ENCODE data around the gene CFAP299. TPM values are rescaled to one million over a fixed set of nuclear protein-coding genes. Genes with fewer than 3 reads are reported as not detected.

CFAP299 gene
- total RNA-seq, 1 experiment from 2014 or later = not detected

DNA sequence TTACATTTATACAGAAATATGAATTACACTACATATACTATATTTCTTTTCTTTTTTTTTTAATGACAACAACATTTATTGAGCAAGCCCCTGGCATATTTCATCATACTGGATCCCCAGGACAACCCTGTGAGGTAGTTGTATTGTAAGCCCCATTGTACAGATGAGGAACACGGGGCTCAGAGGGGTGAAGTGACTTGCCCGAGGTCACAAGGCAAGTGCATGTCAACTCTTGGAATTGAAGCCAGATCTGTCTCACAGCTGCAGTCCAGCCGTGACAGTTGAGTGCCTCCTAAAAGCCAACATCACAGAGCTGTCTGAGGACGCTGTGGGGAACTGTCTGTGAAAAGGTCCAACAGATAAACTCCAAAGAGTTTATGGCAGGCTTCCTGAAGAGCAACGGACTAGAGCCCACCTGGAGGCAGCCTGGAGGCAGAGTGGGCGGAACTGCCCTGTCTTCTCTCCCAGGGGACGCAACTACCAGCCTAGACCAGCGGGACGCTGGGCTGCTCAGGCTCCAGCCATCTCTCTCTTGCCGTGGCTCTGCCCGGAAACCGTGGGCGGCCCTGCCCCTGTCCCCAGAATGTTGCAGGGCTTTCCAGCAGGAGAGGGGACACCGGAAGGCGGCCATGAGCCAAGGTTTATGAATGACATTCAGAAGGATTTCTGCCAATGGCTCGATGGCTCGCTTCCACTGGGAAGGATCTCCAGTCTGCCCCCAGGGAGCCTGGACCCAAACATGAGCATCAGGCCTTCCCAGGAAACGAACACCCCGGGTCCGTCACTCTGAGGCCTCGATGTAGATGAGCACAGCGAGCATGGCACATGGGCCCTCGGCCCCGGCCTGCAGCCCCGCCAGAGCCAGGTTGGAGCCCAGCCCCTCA lies 50.1 kb downstream of the CFAP299 start:
- TF ChIP-seq CEBPB (IDR thresholded peaks at IDR 0.05; ENCODE audit: low read depth) (no peak), SIN3A (IDR thresholded peaks at IDR 0.05; ENCODE audit: low read depth) (no peak), TCF7L2 (IDR thresholded peaks at IDR 0.05; ENCODE audit: borderline replicate concordance, extremely low read depth, insufficient read depth, insufficient read length) (no peak), CBX3 (IDR thresholded peaks at IDR 0.05; ENCODE audit: low read depth) (no peak), RAD21 (IDR thresholded peaks at IDR 0.05; ENCODE audit: low read depth) (no peak), ZFX (IDR thresholded peaks at IDR 0.05) (no peak), JUND (IDR thresholded peaks at IDR 0.05) (no peak), POLR2AphosphoS5 (IDR thresholded peaks at IDR 0.05; ENCODE audit: low read depth, low read length) (no peak), ELF1 (IDR thresholded peaks at IDR 0.05; ENCODE audit: borderline replicate concordance, low read depth) (no peak), EZH2phosphoT487 (IDR thresholded peaks at IDR 0.05; ENCODE audit: borderline replicate concordance) (no peak), POLR2A (IDR thresholded peaks at IDR 0.05; ENCODE audit: borderline replicate concordance, extremely low read depth, insufficient read depth, insufficient read length) (no peak), EZH2 (IDR thresholded peaks at IDR 0.05) (no peak), YY1 (IDR thresholded peaks at IDR 0.05; ENCODE audit: extremely low read depth, insufficient replicate concordance, low read depth, low read length) (no peak), SP1 (IDR thresholded peaks at IDR 0.05; ENCODE audit: low read depth) (no peak), REST (IDR thresholded peaks at IDR 0.05; ENCODE audit: low read depth) (no peak), EGR1 (IDR thresholded peaks at IDR 0.05; ENCODE audit: low read depth) (no peak)
- TF ChIP-seq, protein P1, sequence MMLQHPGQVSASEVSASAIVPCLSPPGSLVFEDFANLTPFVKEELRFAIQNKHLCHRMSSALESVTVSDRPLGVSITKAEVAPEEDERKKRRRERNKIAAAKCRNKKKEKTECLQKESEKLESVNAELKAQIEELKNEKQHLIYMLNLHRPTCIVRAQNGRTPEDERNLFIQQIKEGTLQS (IDR thresholded peaks at IDR 0.05) = no peak
- TF ChIP-seq, protein P2, sequence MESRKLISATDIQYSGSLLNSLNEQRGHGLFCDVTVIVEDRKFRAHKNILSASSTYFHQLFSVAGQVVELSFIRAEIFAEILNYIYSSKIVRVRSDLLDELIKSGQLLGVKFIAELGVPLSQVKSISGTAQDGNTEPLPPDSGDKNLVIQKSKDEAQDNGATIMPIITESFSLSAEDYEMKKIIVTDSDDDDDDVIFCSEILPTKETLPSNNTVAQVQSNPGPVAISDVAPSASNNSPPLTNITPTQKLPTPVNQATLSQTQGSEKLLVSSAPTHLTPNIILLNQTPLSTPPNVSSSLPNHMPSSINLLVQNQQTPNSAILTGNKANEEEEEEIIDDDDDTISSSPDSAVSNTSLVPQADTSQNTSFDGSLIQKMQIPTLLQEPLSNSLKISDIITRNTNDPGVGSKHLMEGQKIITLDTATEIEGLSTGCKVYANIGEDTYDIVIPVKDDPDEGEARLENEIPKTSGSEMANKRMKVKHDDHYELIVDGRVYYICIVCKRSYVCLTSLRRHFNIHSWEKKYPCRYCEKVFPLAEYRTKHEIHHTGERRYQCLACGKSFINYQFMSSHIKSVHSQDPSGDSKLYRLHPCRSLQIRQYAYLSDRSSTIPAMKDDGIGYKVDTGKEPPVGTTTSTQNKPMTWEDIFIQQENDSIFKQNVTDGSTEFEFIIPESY (IDR thresholded peaks at IDR 0.05; ENCODE audit: extremely low read depth, insufficient replicate concordance, low read length) = no peak
- POLR2A ChIA-PET = no interaction called here
- BruUV-seq (replicated peaks) = no TSS peak
- intact Hi-C loops (cut with micrococcal nuclease) = no loop called here
- ATAC-seq (no peak), DNase-seq (ENCODE audit: low read depth, low spot score) (no peak)
- RAD21 ChIA-PET (ENCODE audit: low non-redundant PET in 1 of 2, low total read pairs in 2 of 2, uncharacterized antibody in 2 of 2, unreplicated experiment in 2 of 2) = no interaction called here
- Histone ChIP-seq H3K9me3 (ENCODE audit: control insufficient read depth in 1 of 2, insufficient read depth in 1 of 2, low read depth in 1 of 2, low read length in 2 of 2) (no peaks in the 10 kb centered on the region), H3K36me3 (ENCODE audit: control insufficient read depth in 1 of 2, insufficient read depth in 2 of 2, low read length in 2 of 2) (no peaks in the 10 kb centered on the region), H3K9me2 (ENCODE audit: insufficient read depth) (no peaks in the 10 kb centered on the region), H3K4me1 (ENCODE audit: control insufficient read depth in 1 of 2, insufficient read depth in 2 of 2, low read length in 2 of 2) (no peaks in the 10 kb centered on the region), H3K9ac (ENCODE audit: low read length) (no peak overlapping the region), H4K20me1 (ENCODE audit: insufficient read depth) (no peaks in the 10 kb centered on the region), H3K27me3 (ENCODE audit: insufficient read depth, low read length) (peaks cover 9% of the 10 kb centered on the region; the same call in 1 of the 2 replicates), H2AFZ (ENCODE audit: low read depth, low read length, poor library complexity, severe bottlenecking) (no peak overlapping the region), H3K4me3 (replicated peaks in 1 of 2; ENCODE audit: low read depth in 1 of 2, low read length in 2 of 2) (no peak overlapping the region), H3K4me2 (ENCODE audit: low read length) (no peak overlapping the region), H3K79me2 (ENCODE audit: insufficient read depth, low read length) (no peaks in the 10 kb centered on the region), H3K27ac (ENCODE audit: low read depth, low read length) (no peak overlapping the region)
- CTCF ChIA-PET = no interaction called here

All from HCT116 (cell line).